Right hindlimb (tissue), 1 donor: Measurements from ENCODE around the gene RAMACL.
"Not testable (repeated sequence)": the region's sequence is repeated elsewhere in the genome, so short reads cannot be mapped to it uniquely, and the experiment has no call there.

Experiments
- DNase-seq: peaks from one replicate; pipeline ENCODE4 v3.0.0-alpha.2; 2018

The RAMACL gene

DNA sequence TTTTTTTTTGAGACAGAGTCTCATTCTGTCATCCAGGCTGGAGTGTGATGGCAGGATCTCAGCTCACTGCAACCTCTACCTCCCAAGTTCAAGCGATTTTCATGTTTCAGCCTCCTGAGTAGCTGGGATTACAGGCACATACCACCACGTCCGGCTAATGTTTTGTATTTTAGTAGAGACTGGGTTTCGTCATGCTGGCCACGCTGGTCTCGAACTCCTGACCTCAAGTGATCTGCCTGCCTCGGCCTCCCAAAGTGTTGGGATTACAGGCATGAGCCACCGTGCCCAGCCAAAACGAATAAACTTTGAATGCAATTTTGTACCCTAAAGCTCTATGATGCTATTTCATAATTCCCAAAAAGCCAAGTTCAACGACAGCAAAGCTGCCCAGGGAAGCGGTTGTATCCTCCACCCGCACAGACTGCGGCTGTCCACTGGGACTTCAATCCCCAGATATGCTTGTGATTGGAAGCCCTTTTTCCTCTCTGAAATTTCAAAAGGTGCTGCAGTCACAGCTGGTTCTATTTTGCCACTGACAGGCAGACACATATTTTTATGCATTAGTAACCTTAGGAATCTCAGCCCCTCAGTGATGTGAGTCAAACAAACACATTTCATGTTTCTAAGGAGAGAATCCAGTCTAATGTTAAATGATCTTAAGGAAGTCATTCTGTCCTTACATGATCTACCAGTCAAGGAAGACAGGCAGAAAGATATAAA is 8.7 kb upstream of the RAMACL start:
- DNase-seq, result no peak

DNA sequence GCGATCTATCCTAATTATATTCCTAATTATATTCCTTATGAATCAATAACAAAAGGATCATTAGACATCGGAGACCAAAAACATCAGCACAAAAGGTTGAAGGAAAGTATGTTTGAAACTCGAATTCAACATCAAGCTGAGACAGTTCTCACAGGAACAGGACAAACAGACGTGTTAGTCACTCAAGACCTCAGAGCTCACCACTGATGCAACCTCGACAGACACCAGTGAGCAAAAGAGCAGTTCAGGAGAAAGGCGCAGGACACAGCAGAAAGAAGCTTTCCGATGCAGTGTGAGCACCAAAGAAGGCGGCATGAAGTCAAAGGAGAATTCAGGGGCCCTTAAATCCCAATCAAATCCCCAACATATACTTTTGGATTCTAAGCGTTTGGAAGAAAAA is 6.3 kb upstream of the RAMACL start:
- no peak for DNase-seq

GRCh38 chr6:166591961-166592520 is 5.6 kb upstream of the RAMACL start:
- no peak for DNase-seq

GRCh38 chr6:166591026-166591425 is 4.5 kb upstream of the RAMACL start:
- no peak for DNase-seq

GRCh38 chr6:166589786-166590574 is 3.5 kb upstream of the RAMACL start:
- no peak for DNase-seq

GRCh38 chr6:166589337-166589731 is 2.9 kb upstream of the RAMACL start:
- no peak for DNase-seq

DNA sequence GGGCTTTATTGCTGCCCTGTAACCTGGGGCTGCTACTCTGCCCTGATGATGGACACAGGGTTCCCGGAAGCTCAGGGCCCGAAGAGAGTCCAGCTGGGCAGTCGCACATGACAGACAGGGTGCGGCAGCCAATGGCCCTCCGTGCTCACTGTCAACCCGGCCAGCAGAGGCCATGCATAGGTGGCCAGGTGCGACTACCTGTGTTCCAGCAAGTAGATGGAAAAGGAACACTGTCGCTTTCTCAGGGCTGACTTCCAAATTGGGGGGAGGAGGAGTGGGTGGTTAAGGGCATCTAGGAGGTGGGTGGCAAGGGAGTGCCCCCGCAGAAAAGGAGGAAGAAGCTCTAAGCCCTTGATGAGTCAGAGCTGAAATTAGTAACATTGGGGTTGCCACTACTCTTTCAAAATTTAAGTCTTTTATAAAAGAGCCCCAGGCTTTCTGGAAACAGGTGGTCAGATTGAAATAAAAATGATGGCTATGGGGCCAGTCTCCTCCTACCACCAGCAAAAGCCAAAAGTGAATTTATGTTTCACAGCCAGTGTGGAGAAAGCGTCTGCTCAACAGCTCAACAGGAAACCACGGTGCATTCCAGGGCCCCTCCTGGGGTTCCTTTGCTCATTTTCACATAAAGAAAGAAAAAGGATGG is 2.3 kb upstream of the RAMACL start:
- DNase-seq, result peak; percentile 58

- no peak for DNase-seq
Observed at GRCh38 chr6:166587631-166588413, 1.3 kb upstream of the RAMACL start.

DNA sequence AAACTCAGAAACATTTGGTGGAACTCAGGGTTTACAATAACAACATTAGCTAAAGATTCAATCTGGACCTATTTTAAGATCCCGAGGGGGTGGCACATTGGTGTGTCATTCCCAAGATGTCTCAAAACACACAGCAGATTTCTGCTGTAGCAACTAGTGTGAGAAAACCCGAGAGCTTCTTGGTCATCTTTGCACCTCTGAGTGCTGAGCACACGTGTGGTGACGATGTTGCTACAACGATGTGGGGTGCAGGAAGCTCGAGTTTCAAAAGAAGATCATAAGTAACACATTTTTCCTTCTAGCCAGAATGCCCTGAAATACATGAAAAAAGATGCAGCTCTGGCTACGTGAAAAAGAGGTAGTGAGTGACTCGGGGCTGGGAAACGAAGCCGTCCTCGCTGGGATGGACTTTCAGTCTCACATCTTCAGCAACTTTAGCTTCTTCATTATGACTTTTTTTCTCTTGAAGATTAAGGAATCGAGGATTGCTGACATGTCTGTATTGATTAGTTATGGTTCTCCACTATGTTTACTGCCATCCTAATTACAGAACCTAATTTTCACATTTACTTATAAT is 1.5 kb downstream of the RAMACL start:
- DNase-seq, result no peak

DNA sequence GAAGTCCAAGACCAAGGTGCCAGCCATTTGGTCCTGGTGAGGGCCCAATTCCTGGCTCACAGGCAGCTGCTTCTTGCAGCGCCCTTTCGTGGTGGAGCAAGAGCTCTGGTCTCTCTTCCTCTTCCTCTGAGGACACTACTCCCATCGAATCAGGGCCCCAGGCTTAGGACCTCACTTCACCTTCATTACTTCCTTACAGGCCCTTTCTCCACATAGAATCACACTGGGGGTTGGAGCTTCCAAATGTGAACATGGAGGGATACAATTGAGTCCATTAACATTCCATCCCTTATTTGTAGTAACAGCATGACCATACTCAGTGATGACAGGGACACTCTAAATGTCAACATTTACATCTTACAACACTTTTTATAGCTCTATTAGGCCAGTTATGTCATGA is 2.3 kb downstream of the RAMACL start:
- DNase-seq, result no peak

DNA sequence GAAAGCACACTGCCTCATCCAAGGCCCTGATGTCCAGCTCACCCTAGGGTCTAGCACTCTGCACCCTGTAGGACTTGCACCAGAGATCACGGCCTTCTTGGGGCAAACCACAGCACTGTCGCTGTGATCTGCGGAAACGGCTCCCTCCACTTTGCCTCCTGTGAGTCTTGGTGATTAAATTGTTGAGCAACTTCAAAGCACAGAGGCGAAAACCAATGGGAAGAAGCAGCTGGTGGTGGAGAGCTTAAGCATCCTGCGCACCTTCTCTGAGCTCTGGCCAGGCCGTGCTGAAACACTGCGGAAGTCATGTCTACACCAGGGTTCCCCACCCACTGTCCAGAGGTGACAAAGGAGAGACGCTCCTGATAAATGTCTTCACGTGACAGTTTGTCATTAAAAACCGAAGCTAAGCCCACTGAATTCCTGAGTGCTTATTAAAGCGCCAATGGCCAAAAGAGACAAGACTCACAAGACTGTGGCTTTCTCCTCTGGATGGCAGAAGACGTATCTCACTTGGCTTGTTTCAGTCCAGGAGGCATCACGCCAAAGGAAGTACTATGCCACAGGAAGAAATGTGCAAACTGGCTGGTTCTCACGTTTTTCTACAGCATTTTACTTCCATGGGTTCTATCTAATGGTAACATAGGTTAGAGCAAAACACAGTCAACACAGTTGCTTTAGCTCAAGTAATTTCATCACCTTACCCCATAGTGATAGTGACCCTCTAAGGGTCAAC is 3.1 kb downstream of the RAMACL start:
- DNase-seq, result no peak

DNA sequence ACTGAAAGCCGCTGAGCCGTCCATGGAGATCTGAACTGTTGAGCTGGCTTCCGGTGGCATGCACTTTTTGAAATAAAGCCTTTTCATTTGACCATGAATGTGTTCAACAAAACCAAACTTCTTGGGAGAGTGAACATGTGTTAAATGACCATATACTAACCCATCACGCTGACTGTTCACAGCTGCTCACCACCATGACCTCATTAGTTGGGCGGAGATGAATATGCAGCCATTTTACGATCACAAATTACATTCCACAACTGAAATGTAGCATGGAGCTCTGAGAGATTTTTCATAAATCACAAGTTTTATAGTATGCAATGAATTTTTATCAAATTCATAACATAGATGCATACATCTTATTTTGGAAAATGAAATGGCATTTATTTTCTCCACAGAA is 4.2 kb downstream of the RAMACL start:
- peak; percentile 51 for DNase-seq

DNA sequence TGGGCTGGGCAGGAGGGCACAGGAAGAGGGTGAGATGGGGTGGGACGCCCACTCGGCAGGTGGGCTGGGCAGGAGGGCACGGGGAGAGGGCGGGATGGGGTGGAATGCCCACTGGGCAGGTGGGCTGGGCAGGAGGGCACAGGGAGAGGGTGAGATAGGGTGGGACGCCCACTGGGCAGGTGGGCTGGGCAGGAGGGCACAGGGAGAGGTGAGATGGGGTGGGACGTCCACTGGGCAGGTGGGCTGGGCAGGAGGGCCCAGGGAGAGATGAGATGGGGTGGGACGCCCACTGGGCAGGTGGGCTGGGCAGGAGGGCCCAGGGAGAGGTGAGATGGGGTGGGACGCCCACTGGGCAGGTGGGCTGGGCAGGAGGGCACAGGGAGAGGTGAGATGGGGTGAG is 4.7 kb downstream of the RAMACL start:
- not testable (repeated sequence) for DNase-seq

GRCh38 chr6:166581091-166581511 is 5.4 kb downstream of the RAMACL start:
- DNase-seq, result no peak

- DNase-seq, result no peak
Observed at GRCh38 chr6:166580076-166581050, 6.1 kb downstream of the RAMACL start.

DNA sequence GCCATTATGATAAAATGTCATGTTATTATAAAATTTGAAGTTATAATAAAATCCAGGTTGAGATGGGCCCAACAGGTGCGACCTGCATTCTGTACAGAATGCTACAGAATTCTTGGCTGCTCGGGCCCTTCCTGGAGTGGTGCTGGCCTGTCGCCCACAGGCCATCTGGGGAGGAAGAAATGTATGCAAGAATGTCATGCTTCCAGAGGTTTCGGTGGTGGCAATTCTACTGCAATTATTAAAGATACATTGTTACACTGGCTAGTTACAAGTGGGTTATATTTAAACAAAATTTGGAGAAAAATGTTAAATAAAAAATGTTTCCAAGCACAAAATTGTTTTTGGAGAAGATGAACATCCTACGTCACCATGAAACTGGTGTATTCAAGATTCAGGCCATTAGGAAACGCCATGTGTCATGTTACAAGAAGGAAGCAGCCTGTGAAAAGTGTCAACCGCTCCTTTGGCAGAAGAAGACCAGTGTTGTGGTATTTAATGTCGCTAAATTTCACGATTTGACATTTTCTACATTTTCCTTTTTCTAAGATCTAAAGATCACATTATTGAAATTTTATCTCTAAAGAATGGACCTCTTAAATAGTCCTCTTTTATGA is 7.1 kb downstream of the RAMACL start:
- peak; percentile 67 for DNase-seq

GRCh38 chr6:166578536-166579236 is 7.8 kb downstream of the RAMACL start:
- no peak for DNase-seq

GRCh38 chr6:166575205-166575604 is 11.3 kb downstream of the RAMACL start:
- DNase-seq, result no peak

DNA sequence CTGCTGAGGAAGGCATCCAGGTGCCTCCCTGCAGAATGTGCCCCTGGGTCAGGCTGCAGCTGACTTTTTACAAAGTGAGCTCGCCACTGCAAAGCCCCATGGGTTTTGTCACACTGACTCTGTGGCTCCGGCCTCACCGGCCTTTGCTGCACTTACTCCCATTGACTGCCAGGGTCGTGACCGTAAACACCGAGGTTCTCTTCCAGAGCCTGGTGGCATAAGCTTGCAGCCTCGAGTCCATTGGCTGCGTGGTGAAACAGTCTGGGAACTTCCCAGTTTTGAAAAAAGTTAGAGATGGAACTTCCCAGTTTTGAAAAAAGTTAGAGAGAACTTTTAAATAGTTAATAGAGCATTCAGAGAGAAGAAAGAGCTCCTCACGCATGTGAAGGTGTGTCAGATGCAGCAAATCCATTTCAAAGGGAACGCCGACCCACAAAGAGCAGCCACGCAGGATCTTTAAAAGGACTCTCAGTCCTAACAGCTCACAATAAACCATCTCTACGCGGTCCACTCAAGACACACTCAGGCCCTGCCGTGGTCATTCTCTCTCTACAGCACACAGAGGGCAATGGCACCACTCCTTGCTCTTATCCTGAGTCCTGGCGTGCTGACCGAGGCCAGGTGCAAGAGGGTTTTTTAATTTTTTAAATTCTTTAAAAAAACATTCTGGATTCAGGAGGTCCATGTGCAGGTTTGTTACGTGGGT is 12.8 kb downstream of the RAMACL start:
- DNase-seq, result no peak
